ENCODE measurements around the gene RBPJ.
"Not testable (repeated sequence)": the region's sequence is repeated elsewhere in the genome, so short reads cannot be mapped to it uniquely, and the experiment has no call there.

The RBPJ gene

DNA sequence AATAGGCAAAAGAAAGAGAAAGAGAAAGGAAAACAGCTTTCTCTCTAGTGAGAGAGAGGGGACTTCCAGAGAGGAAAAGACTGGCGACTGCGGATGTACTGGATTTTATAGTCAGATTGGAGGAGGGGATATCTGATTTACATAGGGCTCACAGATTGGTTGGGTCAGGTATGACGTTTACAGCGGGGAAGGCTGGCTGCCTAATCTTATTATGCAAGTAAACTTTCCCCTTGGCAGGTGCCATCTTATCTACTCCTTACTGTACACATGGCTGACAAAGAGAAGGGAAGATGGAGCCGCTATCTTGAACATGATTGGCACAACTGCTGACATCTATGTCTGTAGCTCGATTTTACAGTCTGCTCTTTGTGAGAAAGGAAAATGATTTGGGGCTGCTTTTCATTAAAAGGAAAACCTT lies 25.4 kb downstream of the RBPJ start:
- Histone ChIP-seq H3K36me3 (ENCODE audit: insufficient read depth, low read depth, low read length) (no peaks in the 10 kb centered on the region), H3K4me3 (ENCODE audit: low read length) (peak overlapping the region; percentile 11; the same call in 1 of the 2 replicates), H3K9ac (ENCODE audit: low read depth, low read length) (peak overlapping the region; percentile 26; the same call in 1 of the 2 replicates), H3K27me3 (ENCODE audit: insufficient read depth, low read length) (no peaks in the 10 kb centered on the region), H3K4me1 (ENCODE audit: insufficient read depth, low read length) (peaks cover 19% of the 10 kb centered on the region), H3K9me3 (ENCODE audit: insufficient read depth, low read depth, low read length) (no peaks in the 10 kb centered on the region), H3K27ac (ENCODE audit: low read length) (no peak overlapping the region)

- H3K9ac ChIP-seq (ENCODE audit: low read depth, low read length): no peak overlapping the region
- no peaks in the 10 kb centered on the region for H3K9me3 ChIP-seq (ENCODE audit: insufficient read depth, low read depth, low read length)
- H3K36me3 ChIP-seq (ENCODE audit: insufficient read depth, low read depth, low read length): no peaks in the 10 kb centered on the region
- no peaks in the 10 kb centered on the region for H3K27me3 ChIP-seq (ENCODE audit: insufficient read depth, low read length)
- no peak overlapping the region for H3K4me3 ChIP-seq (ENCODE audit: low read length)
- no peak overlapping the region for H3K27ac ChIP-seq (ENCODE audit: low read length)
- H3K4me1 ChIP-seq (ENCODE audit: insufficient read depth, low read length): peaks cover 15% of the 10 kb centered on the region
Measured at GRCh38 chr4:26349496-26349895, 28.7 kb downstream of the RBPJ start.

DNA sequence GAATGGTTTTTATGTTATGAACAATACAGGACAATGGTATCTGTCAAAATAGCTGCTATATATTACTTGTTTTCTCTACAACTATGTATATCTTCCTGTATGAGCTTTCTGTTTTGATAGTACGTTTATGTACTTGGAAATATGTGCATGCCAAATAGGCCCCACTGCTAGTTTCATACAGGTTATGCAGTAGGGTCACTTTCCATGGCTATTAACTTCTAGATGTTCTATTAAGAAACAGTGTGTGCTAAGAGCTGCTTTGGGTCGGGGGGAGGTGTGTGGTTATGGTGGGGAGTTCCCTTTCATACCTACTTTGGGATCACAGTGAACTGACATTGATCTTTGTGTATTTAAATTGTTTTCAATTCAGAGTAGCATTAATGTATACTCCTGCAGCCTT lies 30.9 kb downstream of the RBPJ start:
- Histone ChIP-seq H3K4me3 (ENCODE audit: low read length) (no peak overlapping the region), H3K9me3 (ENCODE audit: insufficient read depth, low read depth, low read length) (no peaks in the 10 kb centered on the region), H3K27me3 (ENCODE audit: insufficient read depth, low read length) (no peaks in the 10 kb centered on the region), H3K9ac (ENCODE audit: low read depth, low read length) (no peak overlapping the region), H3K36me3 (ENCODE audit: insufficient read depth, low read depth, low read length) (no peaks in the 10 kb centered on the region), H3K4me1 (ENCODE audit: insufficient read depth, low read length) (peaks cover 10% of the 10 kb centered on the region; the same call in 1 of the 2 replicates), H3K27ac (ENCODE audit: low read length) (no peak overlapping the region)

GRCh38 chr4:26354491-26354890 lies 33.7 kb downstream of the RBPJ start:
- Histone ChIP-seq H3K36me3 (ENCODE audit: insufficient read depth, low read depth, low read length) (no peaks in the 10 kb centered on the region), H3K27ac (ENCODE audit: low read length) (no peak overlapping the region), H3K27me3 (ENCODE audit: insufficient read depth, low read length) (no peaks in the 10 kb centered on the region), H3K9ac (ENCODE audit: low read depth, low read length) (no peak overlapping the region), H3K4me3 (ENCODE audit: low read length) (no peak overlapping the region), H3K9me3 (ENCODE audit: insufficient read depth, low read depth, low read length) (no peaks in the 10 kb centered on the region), H3K4me1 (ENCODE audit: insufficient read depth, low read length) (0 out of 2 replicates have a peak, but pooled peaks cover 5% of the 10 kb centered on the region)

GRCh38 chr4:26355392-26356052 lies 34.7 kb downstream of the RBPJ start:
- H3K4me3 ChIP-seq (ENCODE audit: low read length): no peak overlapping the region
- no peak overlapping the region for H3K9ac ChIP-seq (ENCODE audit: low read depth, low read length)
- H3K27me3 ChIP-seq (ENCODE audit: insufficient read depth, low read length): no peaks in the 10 kb centered on the region
- H3K9me3 ChIP-seq (ENCODE audit: insufficient read depth, low read depth, low read length): no peaks in the 10 kb centered on the region
- H3K4me1 ChIP-seq (ENCODE audit: insufficient read depth, low read length): 0 out of 2 replicates have a peak, but pooled peaks cover 5% of the 10 kb centered on the region
- no peak overlapping the region for H3K27ac ChIP-seq (ENCODE audit: low read length)
- no peaks in the 10 kb centered on the region for H3K36me3 ChIP-seq (ENCODE audit: insufficient read depth, low read depth, low read length)

DNA sequence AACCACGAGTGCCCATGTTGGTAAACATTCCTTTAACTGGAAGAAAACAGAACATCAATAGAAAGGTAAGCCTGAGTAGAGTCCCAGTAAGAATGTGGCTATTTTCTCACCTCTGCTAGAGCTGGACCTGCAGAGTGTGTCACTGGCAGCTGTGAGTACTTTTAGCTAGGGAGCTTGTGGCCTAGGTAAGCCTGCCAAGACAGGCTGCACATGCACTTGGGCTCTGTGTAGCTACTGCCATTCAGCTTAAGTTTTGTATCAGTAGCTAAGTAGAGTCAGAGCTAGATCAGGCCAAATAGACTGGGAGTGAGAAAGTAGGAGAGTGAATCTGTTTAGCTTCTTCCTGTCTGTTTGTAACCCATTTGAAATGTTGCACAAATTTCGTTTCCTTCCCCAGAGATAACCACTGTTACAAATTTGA lies 35.3 kb downstream of the RBPJ start:
- no peak overlapping the region for H3K9ac ChIP-seq (ENCODE audit: low read depth, low read length)
- H3K27ac ChIP-seq (ENCODE audit: low read length): no peak overlapping the region
- no peaks in the 10 kb centered on the region for H3K9me3 ChIP-seq (ENCODE audit: insufficient read depth, low read depth, low read length)
- H3K36me3 ChIP-seq (ENCODE audit: insufficient read depth, low read depth, low read length): no peaks in the 10 kb centered on the region
- H3K4me3 ChIP-seq (ENCODE audit: low read length): no peak overlapping the region
- H3K27me3 ChIP-seq (ENCODE audit: insufficient read depth, low read length): no peaks in the 10 kb centered on the region
- peaks cover 5% of the 10 kb centered on the region; the same call in 1 of the 2 replicates for H3K4me1 ChIP-seq (ENCODE audit: insufficient read depth, low read length)

- not testable (repeated sequence) for H3K4me3 ChIP-seq (ENCODE audit: low read length); H3K9ac ChIP-seq (ENCODE audit: low read depth, low read length); H3K4me1 ChIP-seq (ENCODE audit: insufficient read depth, low read length); H3K27me3 ChIP-seq (ENCODE audit: insufficient read depth, low read length); H3K9me3 ChIP-seq (ENCODE audit: insufficient read depth, low read depth, low read length); H3K27ac ChIP-seq (ENCODE audit: low read length); H3K36me3 ChIP-seq (ENCODE audit: insufficient read depth, low read depth, low read length)
Measured at GRCh38 chr4:26359521-26359920, 38.7 kb downstream of the RBPJ start.

GRCh38 chr4:26360273-26360672 lies 39.5 kb downstream of the RBPJ start:
- Histone ChIP-seq H3K9ac (ENCODE audit: low read depth, low read length) (no peak overlapping the region), H3K9me3 (ENCODE audit: insufficient read depth, low read depth, low read length) (no peaks in the 10 kb centered on the region), H3K36me3 (ENCODE audit: insufficient read depth, low read depth, low read length) (no peaks in the 10 kb centered on the region), H3K27me3 (ENCODE audit: insufficient read depth, low read length) (no peaks in the 10 kb centered on the region), H3K4me1 (ENCODE audit: insufficient read depth, low read length) (peaks cover 7% of the 10 kb centered on the region), H3K27ac (ENCODE audit: low read length) (no peak overlapping the region), H3K4me3 (ENCODE audit: low read length) (no peak overlapping the region)

DNA sequence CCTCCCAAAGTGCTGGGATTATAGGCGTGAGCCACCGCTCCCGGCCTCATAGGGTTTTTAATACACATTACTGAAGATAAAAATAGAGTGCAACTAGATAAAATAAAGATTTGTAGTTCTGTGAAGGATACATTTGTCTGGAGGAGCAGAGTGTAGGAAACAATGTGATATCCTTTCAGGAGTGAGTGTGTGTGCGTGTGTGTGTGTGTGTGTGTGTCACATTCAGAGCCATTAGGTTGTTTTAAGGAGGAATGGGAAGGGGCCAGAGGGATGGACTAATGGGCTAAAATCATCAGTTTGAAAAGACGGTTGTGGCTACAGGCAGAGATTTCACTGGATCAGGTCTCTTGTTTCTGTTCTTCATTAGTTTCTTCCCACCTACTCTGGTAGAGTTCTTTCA lies 40.0 kb downstream of the RBPJ start:
- no peak overlapping the region for H3K9ac ChIP-seq (ENCODE audit: low read depth, low read length)
- H3K9me3 ChIP-seq (ENCODE audit: insufficient read depth, low read depth, low read length): no peaks in the 10 kb centered on the region
- peaks cover 8% of the 10 kb centered on the region for H3K4me1 ChIP-seq (ENCODE audit: insufficient read depth, low read length)
- H3K27me3 ChIP-seq (ENCODE audit: insufficient read depth, low read length): no peaks in the 10 kb centered on the region
- H3K36me3 ChIP-seq (ENCODE audit: insufficient read depth, low read depth, low read length): no peaks in the 10 kb centered on the region
- no peak overlapping the region for H3K4me3 ChIP-seq (ENCODE audit: low read length)
- no peak overlapping the region for H3K27ac ChIP-seq (ENCODE audit: low read length)

- no peak overlapping the region for H3K27ac ChIP-seq (ENCODE audit: low read length)
- no peaks in the 10 kb centered on the region for H3K27me3 ChIP-seq (ENCODE audit: insufficient read depth, low read length)
- no peak overlapping the region for H3K4me3 ChIP-seq (ENCODE audit: low read length)
- H3K9ac ChIP-seq (ENCODE audit: low read depth, low read length): no peak overlapping the region
- H3K4me1 ChIP-seq (ENCODE audit: insufficient read depth, low read length): peaks cover 6% of the 10 kb centered on the region
- no peaks in the 10 kb centered on the region for H3K9me3 ChIP-seq (ENCODE audit: insufficient read depth, low read depth, low read length)
- no peaks in the 10 kb centered on the region for H3K36me3 ChIP-seq (ENCODE audit: insufficient read depth, low read depth, low read length)
Measured at GRCh38 chr4:26361297-26361696, 40.5 kb downstream of the RBPJ start.

GRCh38 chr4:26362745-26363439 lies 42.1 kb downstream of the RBPJ start:
- Histone ChIP-seq H3K4me3 (ENCODE audit: low read length) (no peak overlapping the region), H3K36me3 (ENCODE audit: insufficient read depth, low read depth, low read length) (peaks cover 4% of the 10 kb centered on the region; the same call in 1 of the 2 replicates), H3K4me1 (ENCODE audit: insufficient read depth, low read length) (peaks cover 8% of the 10 kb centered on the region), H3K27ac (ENCODE audit: low read length) (no peak overlapping the region), H3K9me3 (ENCODE audit: insufficient read depth, low read depth, low read length) (no peaks in the 10 kb centered on the region), H3K9ac (ENCODE audit: low read depth, low read length) (no peak overlapping the region), H3K27me3 (ENCODE audit: insufficient read depth, low read length) (no peaks in the 10 kb centered on the region)

GRCh38 chr4:26365537-26366150 lies 44.8 kb downstream of the RBPJ start:
- Histone ChIP-seq H3K36me3 (ENCODE audit: insufficient read depth, low read depth, low read length) (peaks cover 7% of the 10 kb centered on the region; the same call in 1 of the 2 replicates), H3K27ac (ENCODE audit: low read length) (no peak overlapping the region), H3K4me3 (ENCODE audit: low read length) (no peak overlapping the region), H3K27me3 (ENCODE audit: insufficient read depth, low read length) (no peaks in the 10 kb centered on the region), H3K4me1 (ENCODE audit: insufficient read depth, low read length) (peaks cover 28% of the 10 kb centered on the region), H3K9me3 (ENCODE audit: insufficient read depth, low read depth, low read length) (no peaks in the 10 kb centered on the region), H3K9ac (ENCODE audit: low read depth, low read length) (no peak overlapping the region)
